Measurements from ENCODE around the gene MPO. TPM values are rescaled to one million over a fixed set of nuclear protein-coding genes. Genes with fewer than 3 reads are reported as not detected.

Gene MPO
- total and polyA plus RNA-seq, 9 of the 15 experiments (the other 6 are each of a cell fraction or from before 2014, with no cell fraction given): 0.04 to 0.47 (median 0.39) TPM; not detected in 6

GRCh38 chr17:58242171-58242784 is 38.5 kb downstream of the MPO start:
- Histone ChIP-seq H3K79me2 (ENCODE audit: control insufficient read depth, insufficient read depth, low read length) (no peaks in the 10 kb centered on the region), H3K4me3 (no peak overlapping the region), H3K9ac (ENCODE audit: insufficient read depth in 1 of 2, low read depth in 2 of 2, low read length in 2 of 2) (no peak overlapping the region), H3K9me3 (replicated peaks; ENCODE audit: control insufficient read depth, insufficient read depth, low read depth, low read length) (no peaks in the 10 kb centered on the region), H3K36me3 (ENCODE audit: control insufficient read depth, insufficient read depth, low read length) (no peaks in the 10 kb centered on the region), H3K4me1 (replicated peaks in 1 of 2; ENCODE audit: control insufficient read depth in 2 of 2, insufficient read depth in 2 of 2, low read length in 2 of 2) (peaks cover 11 to 14% of the 10 kb centered on the region in 2 experiments), H3K27ac (ENCODE audit: extremely low read depth, low read depth, low read length) (no peak overlapping the region), H4K20me1 (replicated peaks; ENCODE audit: control insufficient read depth, insufficient read depth, low read length) (no peaks in the 10 kb centered on the region), H2AFZ (ENCODE audit: low read depth, low read length) (no peak overlapping the region), H3K9me1 (ENCODE audit: control insufficient read depth, insufficient read depth, low read length) (no peaks in the 10 kb centered on the region), H3K27me3 (ENCODE audit: control insufficient read depth in 2 of 2, insufficient read depth in 2 of 2, low read length in 2 of 2) (peaks cover 7 to 26% of the 10 kb centered on the region in 2 experiments), H3K4me2 (ENCODE audit: insufficient read depth, low read length) (no peak overlapping the region)
- in situ Hi-C loops (cut with MboI): no loop called here
- TF ChIP-seq ZBED1 (IDR thresholded peaks at IDR 0.05) (no peak), VEZF1 (CRISPR knock-in tag; IDR thresholded peaks at IDR 0.05) (no peak), CAMTA2 (CRISPR knock-in tag; conservative IDR thresholded peaks at IDR 0.05) (no peak), ZFP36 (IDR thresholded peaks at IDR 0.05; ENCODE audit: low read depth, low read length, partially characterized antibody) (no peak), NRF1 (conservative IDR thresholded peaks at IDR 0.05 in 1 of 2, IDR thresholded peaks at IDR 0.05 in 1 of 2) (no peak), TFAM (CRISPR knock-in tag; conservative IDR thresholded peaks at IDR 0.05) (no peak), MYNN (IDR thresholded peaks at IDR 0.05) (no peak), MYNN (CRISPR knock-in tag; IDR thresholded peaks at IDR 0.05) (no peak), ZNF263 (CRISPR knock-in tag; IDR thresholded peaks at IDR 0.05; ENCODE audit: borderline replicate concordance) (no peak), CBFA2T2 (conservative IDR thresholded peaks at IDR 0.05) (no peak), DLX4 (CRISPR knock-in tag; IDR thresholded peaks at IDR 0.05) (no peak), SP1 (CRISPR knock-in tag; IDR thresholded peaks at IDR 0.05) (no peak), MAFK (IDR thresholded peaks at IDR 0.05; ENCODE audit: low read length) (no peak), ZBTB11 (CRISPR knock-in tag; IDR thresholded peaks at IDR 0.05) (no peak)
- FAIRE-seq (no peak), DNase-seq (ENCODE audit: extremely low read depth in 1 of 4, low spot score in 3 of 4) (no peak), ATAC-seq (no peak)
- ChIA-PET POLR2A (interaction anchor here (0.6 to 1.1 kb wide), 2 partner anchors 102 to 273 kb away, joined by 3 read pairs; no protein-coding TSS in a partner anchor), CTCF (ENCODE audit: low intra/inter-chr PET ratio) (no interaction called here)
- WGBS (ENCODE audit: insufficient coverage, low coverage, missing lambda C conversion rate): 0% methylated on average over 4 of the region's 4 CpGs
- BruUV-seq (replicated peaks): no TSS peak
- intact Hi-C loops (cut with micrococcal nuclease): no loop called here
